ENCODE results near the gene C11orf68. TPM values are rescaled to one million over a fixed set of nuclear protein-coding genes. Genes with fewer than 3 reads are reported as not detected.

C11orf68 gene
- total RNA-seq, 1 experiment from 2014 or later, result 20.1 TPM

DNA sequence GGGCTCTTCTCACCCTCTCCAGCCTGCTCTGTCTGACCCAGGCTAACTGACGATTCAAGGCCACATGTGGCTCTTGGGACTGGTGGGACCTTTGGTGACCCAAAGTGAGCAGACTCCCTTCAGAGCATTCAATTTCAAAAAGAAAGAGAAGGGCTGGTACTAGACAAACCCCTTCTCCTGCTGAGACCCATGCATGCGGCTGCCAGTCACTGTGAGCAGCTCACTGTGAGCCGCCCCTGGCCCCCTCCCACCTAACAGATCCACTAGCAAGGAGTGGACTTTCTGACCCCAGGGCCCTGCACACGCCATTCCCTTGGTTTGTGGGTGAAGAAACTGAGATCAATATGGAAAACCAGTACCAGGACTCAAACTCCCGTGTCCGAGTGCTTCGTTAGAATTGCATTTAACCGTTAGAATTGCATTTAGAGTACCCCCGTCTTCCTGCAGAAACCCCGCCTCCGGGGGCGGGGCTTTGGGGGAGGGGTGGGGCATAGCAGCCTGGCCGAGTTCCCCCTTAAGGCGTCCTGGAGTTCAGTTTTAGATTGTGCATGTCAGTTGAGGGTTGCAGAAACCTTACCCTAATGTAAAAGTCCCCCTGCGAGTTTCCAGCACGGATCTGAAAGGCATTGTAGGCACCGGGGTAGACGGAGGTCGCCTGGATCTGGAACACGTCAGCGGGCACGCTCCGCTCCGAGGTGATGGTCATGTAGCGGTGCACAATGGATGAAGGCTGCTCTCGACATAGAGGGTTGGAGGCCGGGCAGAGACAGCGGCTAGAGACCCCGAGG, 51.4 kb downstream of the C11orf68 start:
- Histone ChIP-seq H3K27me3 (replicated peaks; ENCODE audit: control insufficient read depth, insufficient read depth, low read length) (no peaks in the 10 kb centered on the region), H3K9me3 (no peaks in the 10 kb centered on the region), H3K4me1 (no peaks in the 10 kb centered on the region), H3K36me3 (ENCODE audit: control insufficient read depth, insufficient read depth, low read length) (no peaks in the 10 kb centered on the region), H3K4me3 (ENCODE audit: low read depth, low read length) (no peak overlapping the region)
- DNase-seq, result no peak
- POLR2A ChIA-PET, result interaction anchor here (2.2 kb wide), 1 partner anchor 8 kb away, joined by 9 read pairs; no protein-coding TSS in a partner anchor
- no peak overlapping the region for H3K4me3 Mint-ChIP-seq (ENCODE audit: unreplicated experiment)
- intact Hi-C loops (cut with micrococcal nuclease; ENCODE audit: unreplicated experiment), result no loop called here
- TF ChIP-seq, protein P1, sequence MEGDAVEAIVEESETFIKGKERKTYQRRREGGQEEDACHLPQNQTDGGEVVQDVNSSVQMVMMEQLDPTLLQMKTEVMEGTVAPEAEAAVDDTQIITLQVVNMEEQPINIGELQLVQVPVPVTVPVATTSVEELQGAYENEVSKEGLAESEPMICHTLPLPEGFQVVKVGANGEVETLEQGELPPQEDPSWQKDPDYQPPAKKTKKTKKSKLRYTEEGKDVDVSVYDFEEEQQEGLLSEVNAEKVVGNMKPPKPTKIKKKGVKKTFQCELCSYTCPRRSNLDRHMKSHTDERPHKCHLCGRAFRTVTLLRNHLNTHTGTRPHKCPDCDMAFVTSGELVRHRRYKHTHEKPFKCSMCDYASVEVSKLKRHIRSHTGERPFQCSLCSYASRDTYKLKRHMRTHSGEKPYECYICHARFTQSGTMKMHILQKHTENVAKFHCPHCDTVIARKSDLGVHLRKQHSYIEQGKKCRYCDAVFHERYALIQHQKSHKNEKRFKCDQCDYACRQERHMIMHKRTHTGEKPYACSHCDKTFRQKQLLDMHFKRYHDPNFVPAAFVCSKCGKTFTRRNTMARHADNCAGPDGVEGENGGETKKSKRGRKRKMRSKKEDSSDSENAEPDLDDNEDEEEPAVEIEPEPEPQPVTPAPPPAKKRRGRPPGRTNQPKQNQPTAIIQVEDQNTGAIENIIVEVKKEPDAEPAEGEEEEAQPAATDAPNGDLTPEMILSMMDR (IDR thresholded peaks at IDR 0.05; ENCODE audit: insufficient read depth in 1 of 2, low read depth in 1 of 2, low read length in 1 of 2, severe bottlenecking in 1 of 2, unreplicated experiment in 1 of 2), result no peak
- peaks cover 55% of the 10 kb centered on the region for H3K36me3 Mint-ChIP-seq (ENCODE audit: insufficient read depth, unreplicated experiment)
- no peaks in the 10 kb centered on the region for H3K4me1 Mint-ChIP-seq (ENCODE audit: low read depth, unreplicated experiment)
- no peaks in the 10 kb centered on the region for H3K9me3 Mint-ChIP-seq (ENCODE audit: unreplicated experiment)
- no TSS peak for BruUV-seq (replicated peaks)
- CTCF ChIA-PET, result interaction anchor here (4.3 kb wide), 1 partner anchor 21 kb away, joined by 37 read pairs; the partner anchor contains the start of gene FIBP
- no peaks in the 10 kb centered on the region for H3K27me3 Mint-ChIP-seq (ENCODE audit: insufficient read depth, unreplicated experiment)
- no peak overlapping the region for H3K27ac Mint-ChIP-seq (ENCODE audit: unreplicated experiment)

Other genes with a start within 250 kb of the C11orf68 start
- 60.2 and 70.1 TPM in 2 replicates for gene KAT5, start 206.8 kb downstream of the C11orf68 start, total RNA-seq (2022)
- 66.7 and 76.4 TPM in 2 replicates for gene RNASEH2C, start 198.3 kb downstream of the C11orf68 start, total RNA-seq (2022)
- 18.2 and 19.3 TPM in 2 replicates for gene AP5B1, start 138.1 kb downstream of the C11orf68 start, total RNA-seq (2022)
- gene OVOL1, start 132.0 kb downstream of the C11orf68 start, total RNA-seq (2022), result 19.5 and 21.2 TPM in 2 replicates
- not detected in 2 replicates for gene SNX32, start 85.1 kb downstream of the C11orf68 start, total RNA-seq (2022)
- 960 and 1,056 TPM in 2 replicates for gene CFL1, start 60.9 kb downstream of the C11orf68 start, total RNA-seq (2022)
- 74.1 and 74.6 TPM in 2 replicates for gene MUS81, start 58.6 kb downstream of the C11orf68 start, total RNA-seq (2022)
- gene EFEMP2, start 46.3 kb downstream of the C11orf68 start, total RNA-seq (2022), result 1.3 and 1.4 TPM in 2 replicates
- gene CTSW, start 39.2 kb downstream of the C11orf68 start, total RNA-seq (2022), result not detected in 2 replicates
- 56.8 and 61.5 TPM in 2 replicates for gene FIBP, start 30.6 kb downstream of the C11orf68 start, total RNA-seq (2022)
- gene CCDC85B, start 28.4 kb downstream of the C11orf68 start, total RNA-seq (2022), result 13.3 and 14.7 TPM in 2 replicates
- gene FOSL1, start 18.7 kb downstream of the C11orf68 start, total RNA-seq (2022), result 2.7 and 3.9 TPM in 2 replicates
- gene DRAP1, start 364 bp upstream of the C11orf68 start, total RNA-seq (2022), result 91.0 and 93.1 TPM in 2 replicates
- gene TSGA10IP, start 26.4 kb upstream of the C11orf68 start, total RNA-seq (2022), result 0.79 TPM in 1 of 2 replicates, not detected in the other
- gene SART1, start 42.7 kb upstream of the C11orf68 start, total RNA-seq (2022), result 78.0 and 84.5 TPM in 2 replicates
- gene EIF1AD, start 83.1 kb upstream of the C11orf68 start, total RNA-seq (2022), result 51.2 and 55.3 TPM in 2 replicates
- 295 and 300 TPM in 2 replicates for gene BANF1, start 83.4 kb upstream of the C11orf68 start, total RNA-seq (2022)
- gene CST6, start 92.9 kb upstream of the C11orf68 start, total RNA-seq (2022), result not detected in 2 replicates
- not detected in 2 replicates for gene CATSPER1, start 107.4 kb upstream of the C11orf68 start, total RNA-seq (2022)
- not detected in 2 replicates for gene GAL3ST3, start 130.1 kb upstream of the C11orf68 start, total RNA-seq (2022)
- 224 and 225 TPM in 2 replicates for gene SF3B2, start 133.3 kb upstream of the C11orf68 start, total RNA-seq (2022)
- 82.2 and 95.2 TPM in 2 replicates for gene PACS1, start 151.2 kb upstream of the C11orf68 start, total RNA-seq (2022)